Measurements from ENCODE around the gene SAA4.
"Not testable (repeated sequence)": the region's sequence is repeated elsewhere in the genome, so short reads cannot be mapped to it uniquely, and the experiment has no call there.

SAA4 gene

DNA sequence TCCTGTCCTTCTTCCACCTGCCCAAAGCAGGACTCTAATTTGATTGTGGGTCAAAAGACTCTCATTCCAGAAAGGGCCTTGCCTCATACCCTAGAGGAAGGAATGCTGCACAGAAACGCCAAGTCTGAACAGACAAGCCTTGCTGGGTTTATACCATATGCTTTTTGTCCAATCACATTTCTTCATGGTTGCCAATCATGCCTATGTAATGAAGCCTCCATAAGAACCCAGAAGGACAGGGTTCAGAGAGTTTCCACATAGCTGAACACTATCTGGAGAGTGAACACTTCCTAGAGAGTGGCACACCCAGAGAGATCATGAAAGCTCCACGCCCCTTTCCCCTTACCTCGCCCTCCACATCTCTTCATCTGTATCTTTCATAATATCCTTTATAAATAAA lies 16.6 kb upstream of the SAA4 start:
- no peak for DNase-seq (ENCODE audit: low read depth, low spot score)
- no peak overlapping the region for H3K4me3 ChIP-seq (ENCODE audit: low read length)

DNA sequence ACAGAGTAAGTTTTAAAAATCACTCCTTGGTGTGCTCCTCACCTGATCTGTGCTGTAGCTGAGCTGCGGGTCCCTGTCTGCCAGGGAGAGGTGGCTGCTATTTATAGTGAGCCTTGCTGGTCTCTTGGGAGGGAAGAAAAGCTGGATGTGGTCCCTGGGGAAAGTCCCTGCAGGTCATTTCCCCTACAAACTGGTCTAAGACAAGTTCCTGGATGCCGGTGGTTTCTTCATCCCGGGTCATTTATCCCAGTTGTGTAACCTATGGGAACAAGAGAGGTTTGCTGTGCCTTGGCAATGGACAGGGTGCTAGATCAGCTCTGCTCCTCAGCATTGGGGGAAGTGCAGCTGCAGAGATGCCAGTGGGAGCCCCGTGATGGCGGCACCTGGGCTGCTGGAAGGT lies 12.0 kb upstream of the SAA4 start, which contains the start of gene SAA2:
Gene SAA2, minus strand, starts transcription at position 108 of the 400 bp plus-strand sequence. CDS start 657 bp downstream, outside the sequence.
- H3K4me3 ChIP-seq (ENCODE audit: low read length), result no peak within 1 kb of the TSS
- no peak for DNase-seq (ENCODE audit: low read depth, low spot score)

DNA sequence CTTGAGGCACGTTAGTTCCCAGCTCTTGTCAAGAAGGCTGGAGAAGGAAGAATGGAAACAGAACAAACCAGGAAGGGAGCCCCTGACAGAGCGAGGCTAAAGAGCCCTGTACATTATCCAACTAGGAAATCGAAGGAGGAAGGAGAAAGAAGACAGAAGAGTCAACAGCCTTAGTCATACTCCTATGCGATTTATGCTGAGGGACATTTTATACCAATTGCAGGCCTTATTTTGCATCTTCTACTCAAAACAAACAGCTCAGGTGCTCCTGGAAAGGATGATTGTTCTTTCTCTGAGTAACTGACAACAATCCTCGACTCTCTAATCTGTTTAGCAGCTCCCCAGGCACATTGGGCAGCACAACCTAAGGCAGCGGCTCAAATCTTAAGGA lies 10.6 kb upstream of the SAA4 start:
- H3K4me3 ChIP-seq (ENCODE audit: low read length); DNase-seq (ENCODE audit: low read depth, low spot score): not testable (repeated sequence)

DNA sequence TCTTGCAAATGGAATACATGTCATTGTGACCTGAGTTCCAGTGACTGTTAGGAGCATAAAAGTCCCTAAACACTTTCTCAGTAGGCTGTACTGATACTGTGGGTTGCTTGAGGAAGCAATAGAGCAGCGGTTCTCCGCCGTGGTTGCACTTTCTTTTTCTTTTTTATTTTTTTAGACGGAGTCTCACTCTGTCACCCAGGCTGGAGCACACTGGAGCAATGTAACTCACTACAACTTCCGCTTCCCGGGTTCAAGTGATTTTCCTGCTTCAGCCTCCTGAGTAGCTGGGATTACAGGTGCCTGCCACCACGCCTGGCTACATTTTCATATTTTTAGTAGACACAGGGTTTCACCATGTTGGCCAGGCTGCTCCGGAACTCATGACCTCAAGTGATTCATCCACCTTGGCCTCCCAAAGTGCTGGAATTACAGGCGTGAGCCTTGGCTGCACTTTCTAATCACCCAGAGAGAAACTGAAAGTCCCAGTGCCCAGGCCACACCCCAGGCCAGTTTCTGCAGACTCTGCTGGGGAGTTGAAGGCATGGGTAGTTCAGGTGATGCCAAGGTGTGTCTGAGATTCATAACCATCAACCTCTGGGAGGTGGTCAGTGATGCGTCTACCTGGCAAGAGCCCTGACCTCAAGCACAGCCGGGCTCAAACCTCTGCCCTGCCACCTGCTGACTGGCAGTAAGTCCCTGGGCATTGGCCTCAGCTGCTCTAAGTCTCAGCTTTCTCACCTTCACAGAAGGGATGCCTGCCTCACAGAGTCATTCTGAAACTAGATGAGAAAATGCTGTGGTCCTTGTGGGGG lies 10.0 kb upstream of the SAA4 start:
- DNase-seq (ENCODE audit: low read depth, low spot score); H3K4me3 ChIP-seq (ENCODE audit: low read length): not testable (repeated sequence)

DNA sequence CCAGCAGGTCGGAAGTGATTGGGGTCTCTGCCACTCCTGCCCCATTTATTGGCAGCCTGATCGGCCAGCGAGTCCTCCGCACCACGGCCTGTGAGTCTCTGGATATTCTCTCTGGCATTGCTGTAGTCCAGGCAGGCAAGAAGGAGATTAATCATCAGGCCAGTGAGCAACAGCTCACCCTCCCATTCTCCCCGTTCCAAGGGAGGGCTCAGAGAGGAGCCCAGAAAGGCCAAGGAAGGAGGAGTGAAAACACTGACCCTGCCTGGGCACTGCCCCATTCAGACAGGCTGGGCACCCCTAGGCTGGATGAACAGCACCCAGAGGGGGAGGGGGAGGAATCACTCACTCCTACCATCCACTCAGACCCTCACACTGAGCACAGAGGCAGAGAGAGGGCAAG lies 8.8 kb upstream of the SAA4 start:
- DNase-seq (ENCODE audit: low read depth, low spot score), result no peak
- no peak overlapping the region for H3K4me3 ChIP-seq (ENCODE audit: low read length)

DNA sequence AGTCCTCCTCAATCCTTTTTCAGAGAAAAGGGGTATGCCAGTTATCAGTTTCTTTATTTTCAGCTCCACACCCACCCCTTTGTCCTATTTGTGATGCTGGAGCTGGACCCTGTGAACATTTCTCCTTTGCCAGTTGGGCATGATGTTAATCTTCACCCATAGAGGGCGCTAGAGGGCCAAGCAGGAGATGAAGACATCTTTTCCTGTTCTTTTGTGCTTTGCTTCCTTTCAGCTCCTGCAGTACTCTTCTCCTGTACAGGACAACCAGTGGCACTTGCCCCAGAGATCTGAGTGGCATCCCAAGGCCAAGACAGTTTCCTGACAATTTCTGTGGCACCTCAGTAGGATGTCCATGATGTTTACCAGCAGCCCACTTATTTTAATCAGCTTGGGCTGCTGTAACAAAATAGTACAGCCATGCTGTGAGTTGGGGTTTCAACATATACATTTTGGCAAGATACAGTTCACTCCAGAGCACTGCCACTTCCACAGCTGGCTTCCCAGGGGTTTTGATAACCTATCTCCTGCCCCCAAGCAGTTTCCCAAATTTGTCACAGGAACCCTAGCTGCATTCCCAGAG lies 7.3 kb upstream of the SAA4 start:
- peak; percentile 71 for DNase-seq (ENCODE audit: low read depth, low spot score)
- H3K4me3 ChIP-seq (ENCODE audit: low read length), result no peak overlapping the region

DNA sequence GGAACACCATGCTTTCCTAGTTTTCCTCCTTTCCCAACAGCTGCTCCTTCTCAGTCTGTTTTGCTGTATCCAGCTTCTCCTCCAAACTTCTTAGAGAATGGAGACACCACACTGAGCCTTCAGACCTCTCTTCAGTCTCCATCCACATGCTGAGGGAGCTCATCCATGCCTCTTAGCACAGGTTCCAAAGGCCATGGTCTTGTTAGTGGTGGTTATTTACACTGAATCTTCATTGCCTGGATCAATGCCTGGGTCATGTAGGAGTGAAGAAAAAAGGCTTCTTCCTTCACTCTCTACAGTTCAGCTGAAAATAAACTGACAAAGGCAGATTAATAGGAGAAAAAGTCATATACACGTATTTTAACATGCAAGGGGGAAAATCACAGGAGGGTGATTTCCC lies 3.1 kb upstream of the SAA4 start:
- H3K4me3 ChIP-seq (ENCODE audit: low read length), result no peak overlapping the region
- no peak for DNase-seq (ENCODE audit: low read depth, low spot score)

DNA sequence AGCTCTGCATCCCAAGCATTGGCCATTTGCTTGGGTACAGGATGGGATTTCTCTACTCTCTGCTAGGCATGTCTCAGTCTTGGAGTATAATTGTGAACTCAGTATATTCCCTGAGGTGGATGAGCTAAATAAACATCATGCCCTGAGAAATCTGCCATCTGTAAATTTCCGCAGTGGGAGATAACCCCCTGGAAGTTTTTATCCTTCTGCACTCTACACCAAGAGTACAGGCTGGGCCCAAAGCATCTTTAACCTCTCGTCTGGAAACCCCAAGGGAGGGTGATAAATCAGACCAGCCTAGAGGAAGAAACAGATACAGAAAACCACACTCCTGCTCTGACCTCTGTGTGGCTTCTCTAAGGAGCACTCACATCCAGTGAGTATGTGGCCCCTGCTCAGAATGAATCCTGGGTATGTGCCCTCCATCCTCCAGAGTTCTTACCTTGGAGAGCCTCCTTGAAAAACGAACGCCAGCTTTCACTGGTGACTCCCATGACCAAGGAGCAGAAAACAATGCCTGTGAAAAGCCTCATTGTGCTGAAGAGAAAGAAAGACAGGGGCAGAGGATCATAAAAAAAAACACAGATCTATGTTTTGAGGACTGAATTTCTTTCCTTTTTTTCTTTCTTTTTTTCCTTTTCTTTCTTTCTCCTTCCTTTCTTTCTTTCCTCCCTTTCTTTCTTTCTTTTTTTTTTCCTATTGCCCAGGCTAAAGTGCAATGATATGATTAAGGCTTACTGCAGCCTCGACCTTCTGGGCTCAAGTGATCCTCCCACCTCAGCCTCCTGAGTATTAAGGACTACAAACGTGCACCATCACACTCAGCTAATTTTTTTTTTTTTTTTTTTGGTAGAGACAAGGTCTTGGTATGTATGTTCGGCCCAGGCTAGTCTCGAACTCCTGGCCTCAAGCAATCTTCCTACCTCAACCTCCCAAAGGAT lies 938 bp downstream of the SAA4 start:
- H3K4me3 ChIP-seq (ENCODE audit: low read length), result no peak overlapping the region
- DNase-seq (ENCODE audit: low read depth, low spot score), result no peak

DNA sequence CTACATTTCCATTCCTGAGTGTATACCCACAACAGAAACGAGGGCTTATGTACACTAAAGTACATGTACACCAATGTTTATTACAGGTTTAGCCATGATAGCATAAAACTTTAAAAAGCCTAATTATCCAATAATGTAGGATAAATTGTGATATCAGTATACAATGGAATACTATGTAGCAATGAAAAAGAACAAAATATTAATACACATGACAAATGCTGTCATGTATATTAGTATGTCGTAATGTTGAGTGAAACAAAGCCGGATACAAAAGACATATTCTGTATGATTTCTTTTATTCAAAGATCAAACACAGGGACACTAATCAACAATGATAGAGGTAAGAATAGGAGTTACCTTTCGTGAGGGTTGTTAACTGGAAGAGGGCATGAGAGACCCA lies 2.7 kb downstream of the SAA4 start:
- no peak for DNase-seq (ENCODE audit: low read depth, low spot score)
- H3K4me3 ChIP-seq (ENCODE audit: low read length), result no peak overlapping the region

DNA sequence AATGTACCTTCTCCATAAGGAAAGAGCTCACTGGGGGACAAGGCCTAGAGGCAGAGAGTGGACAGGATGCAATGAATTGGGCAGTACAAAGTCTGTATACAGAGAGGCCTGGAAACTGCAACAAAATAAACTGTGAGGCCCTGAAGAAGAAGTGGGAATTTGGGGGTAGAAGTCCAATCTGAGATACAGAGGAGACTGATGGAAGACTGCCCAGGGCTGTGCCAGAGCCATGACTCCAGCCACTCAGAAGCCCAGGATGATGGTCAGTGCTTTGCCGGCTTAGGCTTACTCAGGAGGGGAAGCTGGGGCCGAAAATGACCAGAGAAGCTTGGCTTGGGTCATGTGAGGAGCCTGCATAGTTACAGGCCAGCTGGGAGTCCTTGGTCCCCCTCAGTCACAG lies 5.7 kb downstream of the SAA4 start:
- no peak for DNase-seq (ENCODE audit: low read depth, low spot score)

DNA sequence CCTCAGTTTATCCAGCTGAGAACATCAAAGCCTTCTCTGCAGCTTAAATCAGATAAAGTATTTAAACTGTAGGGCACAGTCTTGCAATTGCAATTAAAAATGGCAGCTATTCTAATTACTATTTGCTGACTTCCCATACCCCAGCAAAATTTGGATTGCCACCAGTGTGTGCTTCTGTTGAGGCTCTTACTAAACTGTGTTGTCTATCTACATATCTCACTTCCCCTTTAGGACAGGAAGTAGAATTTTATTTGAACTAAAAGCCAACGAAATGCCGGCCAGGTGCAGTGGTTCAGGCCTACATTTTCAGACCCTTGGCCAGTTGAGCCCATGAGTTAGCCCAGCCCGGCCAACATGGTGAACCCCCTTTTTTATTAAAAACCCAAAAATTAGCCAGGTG lies 7.1 kb downstream of the SAA4 start:
- no peak overlapping the region for H3K4me3 ChIP-seq (ENCODE audit: low read length)
- no peak for DNase-seq (ENCODE audit: low read depth, low spot score)

More for the DNA sequence above, 5.7 kb downstream of the SAA4 start:
- no peak overlapping the region for H3K4me3 ChIP-seq (ENCODE audit: low read length)

DNA sequence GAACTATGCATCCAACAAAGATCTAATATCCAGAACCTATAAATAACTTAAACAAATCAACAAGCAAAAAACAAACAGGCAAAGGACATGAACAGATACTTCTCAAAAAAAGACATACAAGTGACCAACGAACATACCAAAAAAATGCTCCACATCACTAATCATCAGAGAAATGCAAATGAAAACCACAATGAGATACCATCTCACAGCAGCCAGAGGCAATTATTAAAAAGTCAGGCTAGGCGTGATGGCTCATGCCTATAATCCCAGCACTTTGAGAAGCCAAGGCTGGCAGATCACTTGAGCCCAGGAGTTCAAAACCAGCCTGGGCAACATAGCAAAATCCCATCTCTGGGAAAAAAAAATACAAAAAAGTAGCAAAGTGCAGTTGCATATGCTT lies 10.7 kb downstream of the SAA4 start:
- no peak overlapping the region for H3K4me3 ChIP-seq (ENCODE audit: low read length)
- no peak for DNase-seq (ENCODE audit: low read depth, low spot score)

DNA sequence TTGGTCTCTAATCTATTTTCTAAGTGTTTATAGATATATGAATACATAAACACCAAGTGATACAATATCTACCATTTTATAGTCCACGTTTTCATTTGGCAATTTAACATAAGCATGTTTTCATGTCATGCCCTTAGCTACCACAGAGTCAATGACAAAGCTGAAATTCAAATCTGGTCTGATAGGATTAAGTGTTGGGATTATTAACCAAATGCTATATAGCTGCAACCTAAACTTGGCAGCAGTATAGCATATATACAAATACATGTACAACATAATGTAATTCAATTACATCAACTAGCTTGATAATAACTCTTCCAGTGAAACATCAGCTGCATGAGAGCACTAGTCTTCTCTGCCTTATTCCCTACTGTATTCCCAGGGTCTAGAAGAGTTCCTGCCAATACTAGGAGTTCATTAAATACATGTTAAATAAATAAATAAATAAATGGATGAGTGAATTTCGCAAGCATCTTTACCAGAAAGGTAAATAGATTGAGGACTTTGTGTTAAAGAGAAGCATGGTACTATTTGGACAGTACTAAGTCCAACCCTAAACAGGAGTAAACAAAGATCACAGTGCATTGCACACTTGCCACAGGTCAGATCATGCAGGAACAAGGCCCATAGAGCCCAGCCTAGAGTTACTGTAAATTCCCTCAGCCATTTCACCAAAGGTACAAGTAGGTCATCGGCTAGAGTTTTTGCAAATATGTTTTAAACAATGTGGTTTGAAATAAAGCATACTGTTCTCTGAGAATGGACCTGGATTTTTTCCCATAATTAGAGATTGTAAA lies 12.8 kb downstream of the SAA4 start:
- H3K4me3 ChIP-seq (ENCODE audit: low read length), result no peak overlapping the region
- no peak for DNase-seq (ENCODE audit: low read depth, low spot score)

DNA sequence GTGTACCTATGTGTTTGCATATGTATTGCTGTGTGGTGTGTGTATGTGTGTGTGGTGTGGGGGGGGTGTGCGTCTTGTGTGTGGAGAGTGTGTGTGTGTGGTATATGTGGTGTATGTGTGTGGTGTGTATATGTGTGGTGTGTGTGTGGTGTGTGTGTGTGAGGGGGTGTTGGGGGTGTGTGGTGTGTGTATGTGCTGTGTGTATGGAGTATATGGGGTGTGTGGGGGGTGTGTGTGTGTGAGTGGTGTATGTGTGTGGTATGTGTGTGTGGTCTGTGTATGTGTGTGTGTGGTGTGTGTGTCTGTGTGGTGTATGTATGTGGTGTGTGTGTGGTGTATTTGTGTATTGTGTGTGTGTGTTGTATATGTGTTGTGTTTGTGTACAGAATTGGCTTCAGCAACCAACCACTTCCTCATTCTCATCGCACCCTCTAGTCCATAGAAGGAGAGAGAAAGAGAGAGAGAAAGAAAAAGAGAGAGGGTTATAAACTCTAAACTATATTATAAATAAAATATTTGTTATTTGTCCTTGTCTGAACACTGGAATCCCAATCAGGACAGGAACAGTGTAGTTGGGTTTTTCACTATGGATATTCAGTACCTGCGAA lies 13.7 kb downstream of the SAA4 start:
- no peak for DNase-seq (ENCODE audit: low read depth, low spot score)
- no peak overlapping the region for H3K4me3 ChIP-seq (ENCODE audit: low read length)

DNA sequence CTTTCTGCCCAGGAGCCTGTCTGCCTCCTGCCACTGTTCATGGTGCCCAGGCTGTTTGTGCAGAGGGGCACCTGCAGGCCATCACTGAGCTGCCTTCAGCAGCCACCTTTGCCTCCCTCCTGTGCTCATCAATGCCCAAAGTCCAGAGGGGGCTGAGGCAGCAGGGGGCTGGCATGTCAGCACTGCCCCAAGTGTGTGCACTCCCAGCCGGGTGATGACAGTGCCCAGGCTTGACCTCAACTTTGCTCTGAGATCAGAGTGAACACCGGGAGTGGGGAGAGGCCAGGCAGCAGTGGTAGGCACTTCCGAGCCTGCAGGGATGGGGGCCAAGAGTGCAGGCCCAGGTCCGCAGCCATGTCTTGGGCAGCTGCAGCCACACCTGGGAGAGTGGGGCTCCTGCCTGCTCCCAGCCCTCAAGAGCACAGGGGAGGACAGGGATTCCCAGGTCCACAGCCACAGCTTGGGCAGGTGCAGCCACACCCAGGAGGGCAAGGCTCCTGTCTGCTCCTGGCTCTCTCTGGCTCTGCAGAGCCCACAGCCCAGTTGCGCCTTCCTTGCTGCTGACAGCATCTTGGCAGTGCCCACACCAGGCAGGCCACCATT lies 15.2 kb downstream of the SAA4 start:
- no peak for DNase-seq (ENCODE audit: low read depth, low spot score)

DNA sequence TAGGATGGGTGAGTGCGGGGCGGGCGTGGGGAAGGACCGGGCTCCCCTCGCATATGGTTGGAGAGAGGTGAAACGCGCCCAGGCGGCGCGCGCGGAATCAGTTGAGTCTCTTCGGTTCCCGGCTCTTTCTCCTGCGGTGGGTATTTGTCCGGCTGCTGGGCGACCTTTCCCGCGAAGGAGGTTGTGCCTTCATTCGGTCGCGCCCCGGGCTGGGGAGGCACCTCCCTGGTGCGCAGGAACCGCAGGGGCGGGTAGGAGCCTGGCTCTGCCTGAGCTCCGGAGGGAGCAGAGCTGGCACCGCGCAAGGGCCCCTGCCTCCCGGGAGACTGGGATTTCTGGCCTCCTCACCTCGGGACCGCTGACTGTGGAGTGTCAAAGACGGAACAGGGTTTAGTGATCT lies 27.5 kb downstream of the SAA4 start:
- no peak for DNase-seq (ENCODE audit: low read depth, low spot score)
- no peak overlapping the region for H3K4me3 ChIP-seq (ENCODE audit: low read length)

More for the DNA sequence above, 15.2 kb downstream of the SAA4 start:
- H3K4me3 ChIP-seq (ENCODE audit: low read length), result no peak overlapping the region

DNA sequence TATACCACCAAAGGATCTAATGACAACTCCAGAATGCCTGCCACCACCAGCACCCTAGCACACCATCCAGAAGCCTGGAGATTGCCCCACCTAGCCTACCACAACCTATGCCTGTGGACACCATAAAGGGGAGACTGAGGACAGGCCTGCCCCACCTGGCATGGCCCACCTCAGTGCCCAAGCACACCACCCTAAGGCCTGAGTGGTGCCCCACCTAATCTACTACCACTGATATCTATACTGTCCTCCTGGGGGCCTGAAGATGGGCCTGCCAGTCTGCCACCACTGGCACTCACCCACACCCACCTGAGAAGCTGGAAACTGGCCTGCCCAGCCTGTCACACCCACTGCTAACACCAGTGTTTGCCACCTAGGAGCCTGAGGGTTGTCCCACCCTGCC lies 31.8 kb downstream of the SAA4 start:
- no peak overlapping the region for H3K4me3 ChIP-seq (ENCODE audit: low read length)
- no peak for DNase-seq (ENCODE audit: low read depth, low spot score)

DNA sequence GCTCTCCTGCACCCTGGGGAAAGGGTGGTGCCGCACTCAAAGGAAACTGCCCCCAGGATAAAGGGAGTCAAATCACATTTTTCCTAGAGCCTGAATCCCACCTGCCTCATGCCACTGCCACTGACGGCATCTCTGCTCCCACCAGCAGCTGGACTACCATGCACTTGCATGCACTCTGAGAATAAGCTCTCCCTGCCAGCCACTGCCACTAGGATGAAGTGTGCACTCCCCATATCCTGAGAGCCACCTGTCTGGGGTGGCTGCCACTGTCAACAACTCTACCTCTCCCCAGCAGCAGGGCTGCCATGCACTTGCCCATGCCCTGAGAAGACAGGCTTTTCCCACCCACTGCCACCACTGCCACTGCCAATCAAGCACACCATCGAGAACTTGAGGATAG lies 32.4 kb downstream of the SAA4 start:
- no peak for DNase-seq (ENCODE audit: low read depth, low spot score)

More for the DNA sequence above, 32.4 kb downstream of the SAA4 start:
- H3K4me3 ChIP-seq (ENCODE audit: low read length), result no peak overlapping the region
